HT1080 (cell line): ENCODE measurements around the gene KDM4B. TPM values are rescaled to one million over a fixed set of nuclear protein-coding genes. Genes with fewer than 3 reads are reported as not detected.
"Not testable (repeated sequence)": the region's sequence is repeated elsewhere in the genome, so short reads cannot be mapped to it uniquely, and the experiment has no call there.

Experiments used
- DNase-seq: peaks from one replicate; pipeline ENCODE4 v3.0.0-alpha.2; 2015; ENCODE audit warnings: low read depth
- total RNA-seq: library from RNA; depleted of rRNA; stranded (reverse); fragments of >200 nt; shearing (Covaris generic); gene quantifications from 2 replicates; pipeline ENCODE4 v1.2.3, GENCODE V29; 2014

KDM4B gene
- total RNA-seq, 1 experiment from 2014 or later: 3.1 TPM

- DNase-seq: no peak
Measured at GRCh38 chr19:5147074-5147977, 178.4 kb downstream of the KDM4B start.

- DNase-seq: no peak
Measured at GRCh38 chr19:5147978-5148793, 179.3 kb downstream of the KDM4B start.

- no peak for DNase-seq
Measured at GRCh38 chr19:5148794-5149190, 179.9 kb downstream of the KDM4B start.

GRCh38 chr19:5149508-5149907, 180.6 kb downstream of the KDM4B start:
- no peak for DNase-seq

GRCh38 chr19:5149932-5150901, 181.3 kb downstream of the KDM4B start:
- DNase-seq: no peak

- no peak for DNase-seq
Measured at GRCh38 chr19:5150902-5151741, 182.2 kb downstream of the KDM4B start.

- no peak for DNase-seq
Measured at GRCh38 chr19:5152013-5152763, 183.3 kb downstream of the KDM4B start.

- no peak for DNase-seq
Measured at GRCh38 chr19:5152767-5153532, 184.0 kb downstream of the KDM4B start.

- no peak for DNase-seq
Measured at GRCh38 chr19:5153601-5154128, 184.8 kb downstream of the KDM4B start.

- DNase-seq: no peak
Measured at GRCh38 chr19:5154129-5154798, 185.4 kb downstream of the KDM4B start.

GRCh38 chr19:5154799-5155426, 186.0 kb downstream of the KDM4B start:
- no peak for DNase-seq

GRCh38 chr19:5155586-5156210, 186.8 kb downstream of the KDM4B start:
- DNase-seq: no peak

GRCh38 chr19:5156231-5156986, 187.5 kb downstream of the KDM4B start:
- DNase-seq: no peak

GRCh38 chr19:5157186-5157585, 188.3 kb downstream of the KDM4B start:
- no peak for DNase-seq

- not testable (repeated sequence) for DNase-seq
Measured at GRCh38 chr19:5158549-5159134, 189.7 kb downstream of the KDM4B start.
